Chondrocyte (in vitro differentiated cells): ENCODE data around the gene KCNAB2. TPM values are rescaled to one million over a fixed set of nuclear protein-coding genes. Genes with fewer than 3 reads are reported as not detected.

Experiments used
- DNase-seq: peaks from one replicate; pipeline ENCODE4 v3.0.0; 2021; ENCODE audit warnings: mixed read lengths, low spot score
- H3K27ac Mint-ChIP-seq: one replicate; pipeline ENCODE4 v1.8.0; 2021; ENCODE audit warnings: mild to moderate bottlenecking, moderate library complexity, mixed read lengths; ENCODE audit not compliant: unreplicated experiment
- H3K27me3 Mint-ChIP-seq: 2 replicates; pipeline ENCODE4 v1.8.0; 2021; ENCODE audit warnings: low read depth, mixed read lengths
- H3K36me3 Mint-ChIP-seq: 2 replicates; pipeline ENCODE4 v1.8.0; 2021; ENCODE audit warnings: low read depth, mixed read lengths
- H3K4me1 Mint-ChIP-seq: 2 replicates; pipeline ENCODE4 v1.8.0; 2021; ENCODE audit warnings: low read depth, mild to moderate bottlenecking, mixed read lengths
- H3K4me3 Mint-ChIP-seq: one replicate; pipeline ENCODE4 v1.8.0; 2021; ENCODE audit warnings: mild to moderate bottlenecking, moderate library complexity, mixed read lengths; ENCODE audit not compliant: unreplicated experiment
- H3K9me3 Mint-ChIP-seq: 2 replicates; pipeline ENCODE4 v1.8.0; 2021; ENCODE audit warnings: low read depth, mixed read lengths
- total RNA-seq: library from RNA; stranded (reverse); gene quantifications from 3 replicates; pipeline ENCODE4 v1.2.1, GENCODE V29; 2021
- TF ChIP-seq, protein P1 (sequence below): fragments of 200-600 bp; sonication (generic); IDR thresholded peaks from 2 replicates; pipeline ENCODE4 v1.5.0; 2021; ENCODE audit warnings: antibody characterized with exemption, mild to moderate bottlenecking, moderate library complexity

Gene KCNAB2
- total RNA-seq, 1 donor from 2014 or later: 5.2 TPM

- Mint-ChIP-seq H3K4me1 (no peaks in the 10 kb centered on the region), H3K9me3 (no peaks in the 10 kb centered on the region), H3K27ac (no peak overlapping the region), H3K27me3 (peaks cover 6% of the 10 kb centered on the region), H3K4me3 (no peak overlapping the region), H3K36me3 (no peaks in the 10 kb centered on the region)
- TF ChIP-seq, protein P1, sequence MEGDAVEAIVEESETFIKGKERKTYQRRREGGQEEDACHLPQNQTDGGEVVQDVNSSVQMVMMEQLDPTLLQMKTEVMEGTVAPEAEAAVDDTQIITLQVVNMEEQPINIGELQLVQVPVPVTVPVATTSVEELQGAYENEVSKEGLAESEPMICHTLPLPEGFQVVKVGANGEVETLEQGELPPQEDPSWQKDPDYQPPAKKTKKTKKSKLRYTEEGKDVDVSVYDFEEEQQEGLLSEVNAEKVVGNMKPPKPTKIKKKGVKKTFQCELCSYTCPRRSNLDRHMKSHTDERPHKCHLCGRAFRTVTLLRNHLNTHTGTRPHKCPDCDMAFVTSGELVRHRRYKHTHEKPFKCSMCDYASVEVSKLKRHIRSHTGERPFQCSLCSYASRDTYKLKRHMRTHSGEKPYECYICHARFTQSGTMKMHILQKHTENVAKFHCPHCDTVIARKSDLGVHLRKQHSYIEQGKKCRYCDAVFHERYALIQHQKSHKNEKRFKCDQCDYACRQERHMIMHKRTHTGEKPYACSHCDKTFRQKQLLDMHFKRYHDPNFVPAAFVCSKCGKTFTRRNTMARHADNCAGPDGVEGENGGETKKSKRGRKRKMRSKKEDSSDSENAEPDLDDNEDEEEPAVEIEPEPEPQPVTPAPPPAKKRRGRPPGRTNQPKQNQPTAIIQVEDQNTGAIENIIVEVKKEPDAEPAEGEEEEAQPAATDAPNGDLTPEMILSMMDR: no peak
- no peak for DNase-seq
Measured at GRCh38 chr1:6106977-6107376, 61.3 kb downstream of the KCNAB2 start.

GRCh38 chr1:6107409-6108356 lies 62.0 kb downstream of the KCNAB2 start:
- Mint-ChIP-seq H3K9me3 (no peaks in the 10 kb centered on the region), H3K36me3 (peaks cover 2% of the 10 kb centered on the region), H3K27ac (no peak overlapping the region), H3K27me3 (peaks cover 9% of the 10 kb centered on the region), H3K4me3 (no peak overlapping the region), H3K4me1 (no peaks in the 10 kb centered on the region)
- no peak for DNase-seq
- TF ChIP-seq, protein P1: no peak

DNA sequence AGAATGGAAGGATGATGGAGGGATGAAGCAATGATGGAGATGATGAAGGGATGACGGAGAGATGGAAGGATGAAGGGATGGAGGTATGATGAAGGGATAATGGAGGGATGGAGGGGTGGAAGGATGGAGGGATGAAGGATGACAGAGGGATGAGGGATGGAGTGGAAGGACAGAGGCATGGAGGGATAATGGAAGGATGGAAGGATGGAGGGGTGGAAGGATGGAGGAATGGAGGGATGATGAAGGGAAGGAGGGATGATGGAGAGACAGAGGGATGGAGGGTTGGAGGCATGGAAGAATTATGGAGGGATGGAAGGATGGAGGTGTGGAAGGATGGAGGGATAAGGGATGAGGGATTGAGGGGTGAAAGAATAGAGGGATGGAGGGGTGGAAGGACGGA lies 62.8 kb downstream of the KCNAB2 start:
- no peak overlapping the region for H3K4me3 Mint-ChIP-seq
- H3K9me3 Mint-ChIP-seq: no peaks in the 10 kb centered on the region
- no peak overlapping the region for H3K27ac Mint-ChIP-seq
- TF ChIP-seq, protein P1: no peak
- H3K4me1 Mint-ChIP-seq: no peaks in the 10 kb centered on the region
- H3K36me3 Mint-ChIP-seq: peaks cover 2% of the 10 kb centered on the region
- no peak for DNase-seq
- H3K27me3 Mint-ChIP-seq: peaks cover 7% of the 10 kb centered on the region

- TF ChIP-seq, protein P1: peak; percentile 72
- Mint-ChIP-seq H3K27ac (no peak overlapping the region), H3K9me3 (no peaks in the 10 kb centered on the region), H3K4me1 (no peaks in the 10 kb centered on the region), H3K4me3 (no peak overlapping the region), H3K36me3 (peaks cover 2% of the 10 kb centered on the region), H3K27me3 (peaks cover 7% of the 10 kb centered on the region)
- peak; percentile 87 for DNase-seq
Measured at GRCh38 chr1:6108937-6109614, 63.4 kb downstream of the KCNAB2 start.

- peak; percentile 82 for DNase-seq
- TF ChIP-seq, protein P1: no peak
- Mint-ChIP-seq H3K36me3 (peaks cover 2% of the 10 kb centered on the region), H3K4me3 (no peak overlapping the region), H3K4me1 (no peaks in the 10 kb centered on the region), H3K27ac (no peak overlapping the region), H3K27me3 (peaks cover 7% of the 10 kb centered on the region), H3K9me3 (no peaks in the 10 kb centered on the region)
Measured at GRCh38 chr1:6109688-6110087, 64.0 kb downstream of the KCNAB2 start.
